Astrocyte (in vitro differentiated cells and primary cell): ENCODE results near the gene RAG1. TPM values are rescaled to one million over a fixed set of nuclear protein-coding genes. Genes with fewer than 3 reads are reported as not detected.

Source experiments
- DNase-seq: peaks from one replicate; pipeline ENCODE4 v3.0.0-alpha.2; 2010; ENCODE audit warnings: low read depth
- FAIRE-seq: peaks from 2 replicates; lab custom pipeline; 2011; peaks lifted over from hg19 to GRCh38; lab: Jason Lieb, UNC
- H2AFZ ChIP-seq: 2 replicates; pipeline ENCODE4 v1.6.0; 2012; ENCODE audit warnings: low read depth, low read length, inconsistent platforms
- H3K27ac ChIP-seq: 2 replicates; pipeline ENCODE4 v1.5.1; 2011; ENCODE audit warnings: low read depth, low read length, inconsistent platforms
- H3K27me3 ChIP-seq: 2 replicates; pipeline ENCODE4 v1.6.0; 2011; ENCODE audit warnings: low read length, inconsistent platforms; ENCODE audit not compliant: insufficient read depth
- H3K36me3 ChIP-seq: 2 replicates; pipeline ENCODE4 v1.5.1; 2011; ENCODE audit warnings: low read length, inconsistent platforms; ENCODE audit not compliant: insufficient read depth
- H3K4me1 ChIP-seq: 2 replicates; pipeline ENCODE4 v1.5.1; 2011; ENCODE audit warnings: low read length, inconsistent platforms; ENCODE audit not compliant: insufficient read depth
- H3K4me2 ChIP-seq: 2 replicates; pipeline ENCODE4 v1.6.0; 2012; ENCODE audit warnings: low read length, inconsistent platforms
- H3K4me3 ChIP-seq: 2 replicates; pipeline ENCODE4 v1.5.1; 2011; ENCODE audit warnings: low read depth, mild to moderate bottlenecking, low read length, inconsistent platforms; ENCODE audit not compliant: insufficient read depth
- H3K79me2 ChIP-seq: 2 replicates; pipeline ENCODE4 v1.6.0; 2012; ENCODE audit warnings: mild to moderate bottlenecking, low read length, inconsistent platforms; ENCODE audit not compliant: insufficient read depth
- H3K9ac ChIP-seq: 2 replicates; pipeline ENCODE4 v1.6.0; 2012; ENCODE audit warnings: mild to moderate bottlenecking, low read length, inconsistent platforms
- H3K9me3 ChIP-seq: 2 replicates; pipeline ENCODE4 v1.5.1; 2012; ENCODE audit warnings: low read depth, mild to moderate bottlenecking, low read length, inconsistent platforms; ENCODE audit not compliant: insufficient read depth
- H4K20me1 ChIP-seq: 2 replicates; pipeline ENCODE4 v1.6.0; 2012; ENCODE audit warnings: low read length, inconsistent platforms; ENCODE audit not compliant: insufficient read depth
- H3K27ac Mint-ChIP-seq: one replicate; pipeline ENCODE4 v1.8.0; 2021; ENCODE audit warnings: mild to moderate bottlenecking, mixed read lengths; ENCODE audit not compliant: unreplicated experiment
- H3K27me3 Mint-ChIP-seq: one replicate; pipeline ENCODE4 v1.8.0; 2021; ENCODE audit warnings: low read depth, mixed read lengths; ENCODE audit not compliant: unreplicated experiment
- H3K36me3 Mint-ChIP-seq: one replicate; pipeline ENCODE4 v1.8.0; 2021; ENCODE audit warnings: low read depth, mixed read lengths; ENCODE audit not compliant: unreplicated experiment
- H3K4me1 Mint-ChIP-seq: one replicate; pipeline ENCODE4 v1.8.0; 2021; ENCODE audit warnings: low read depth, mixed read lengths; ENCODE audit not compliant: unreplicated experiment
- H3K4me3 Mint-ChIP-seq: one replicate; pipeline ENCODE4 v1.8.0; 2021; ENCODE audit warnings: mild to moderate bottlenecking, moderate library complexity, mixed read lengths; ENCODE audit not compliant: unreplicated experiment
- H3K9me3 Mint-ChIP-seq: one replicate; pipeline ENCODE4 v1.8.0; 2021; ENCODE audit warnings: mild to moderate bottlenecking, mixed read lengths; ENCODE audit not compliant: unreplicated experiment
- CTCF ChIP-seq: IDR thresholded peaks from 2 replicates; pipeline ENCODE4 v1.5.1; 2011; ENCODE audit warnings: low read depth, mild to moderate bottlenecking, inconsistent platforms, low read length, moderate library complexity; ENCODE audit not compliant: insufficient read depth
- EZH2 ChIP-seq: IDR thresholded peaks from 2 replicates; pipeline ENCODE4 v1.6.1; 2012; ENCODE audit warnings: mild to moderate bottlenecking, low read length, inconsistent platforms; ENCODE audit not compliant: insufficient read depth
- total RNA-seq: library from RNA; stranded (reverse); gene quantifications from 2 replicates; pipeline ENCODE4 v1.2.1, GENCODE V29; 2021

RAG1 gene
- total RNA-seq, 1 donor from 2014 or later, result 3.2 TPM

GRCh38 chr11:36620246-36620645, 52.4 kb downstream of the RAG1 start:
- no peaks in the 10 kb centered on the region for H3K9me3 Mint-ChIP-seq

DNA sequence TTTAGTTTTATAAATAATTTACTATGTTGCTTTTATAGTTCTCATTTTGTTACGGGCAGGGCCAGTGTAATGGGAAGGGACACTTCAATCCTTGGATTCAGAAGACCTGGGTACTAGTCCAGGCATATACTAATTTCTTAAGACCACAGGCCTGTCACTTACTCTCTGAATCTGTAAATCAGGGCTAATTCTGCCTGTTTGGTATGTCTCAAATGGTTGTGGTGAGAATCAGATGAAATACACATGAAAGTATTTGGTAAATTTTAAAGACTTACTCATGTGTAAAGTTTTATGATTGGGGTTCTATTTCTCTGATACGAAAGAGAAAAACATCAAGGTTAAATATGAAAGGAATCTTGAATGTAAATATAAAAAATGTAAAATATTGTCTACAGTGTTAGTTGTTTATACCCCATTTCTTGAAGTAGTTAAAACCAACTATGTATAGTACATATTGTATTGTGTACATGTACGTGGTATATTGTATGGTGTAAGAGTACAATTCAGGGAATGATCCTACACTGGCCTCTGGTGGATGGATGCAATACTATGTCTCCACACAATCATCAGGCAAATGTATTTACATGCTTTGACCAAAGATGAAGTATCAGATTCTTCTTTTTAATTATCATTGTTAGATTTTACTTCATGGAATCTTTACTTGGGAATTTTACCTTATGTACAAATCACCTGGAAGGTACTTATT, 54.8 kb downstream of the RAG1 start:
- no peaks in the 10 kb centered on the region for H3K9me3 Mint-ChIP-seq
- H3K27ac Mint-ChIP-seq, result no peak overlapping the region
- no peaks in the 10 kb centered on the region for H3K27me3 Mint-ChIP-seq
- no peaks in the 10 kb centered on the region for H3K36me3 Mint-ChIP-seq
- TF ChIP-seq EZH2, result no peak
- peak; percentile 51 for TF ChIP-seq CTCF
- Histone ChIP-seq H4K20me1 (no peaks in the 10 kb centered on the region), H3K36me3 (no peaks in the 10 kb centered on the region), H3K27ac (no peak overlapping the region), H3K9me3 (no peaks in the 10 kb centered on the region), H3K4me2 (no peak overlapping the region), H3K79me2 (no peaks in the 10 kb centered on the region), H2AFZ (no peak overlapping the region), H3K4me1 (no peaks in the 10 kb centered on the region), H3K27me3 (no peaks in the 10 kb centered on the region), H3K4me3 (no peak overlapping the region), H3K9ac (no peak overlapping the region)
- H3K4me3 Mint-ChIP-seq, result no peak overlapping the region
- H3K4me1 Mint-ChIP-seq, result no peaks in the 10 kb centered on the region
- FAIRE-seq (no peak), DNase-seq (peak; percentile 52)

More at GRCh38 chr11:36620246-36620645, 52.4 kb downstream of the RAG1 start:
- Histone ChIP-seq H3K4me3 (no peak overlapping the region), H4K20me1 (no peaks in the 10 kb centered on the region), H2AFZ (no peak overlapping the region), H3K27me3 (no peaks in the 10 kb centered on the region), H3K9me3 (no peaks in the 10 kb centered on the region), H3K27ac (no peak overlapping the region), H3K36me3 (no peaks in the 10 kb centered on the region), H3K4me2 (no peak overlapping the region), H3K79me2 (no peaks in the 10 kb centered on the region), H3K9ac (no peak overlapping the region), H3K4me1 (no peaks in the 10 kb centered on the region)
- Mint-ChIP-seq H3K27ac (no peak overlapping the region), H3K27me3 (no peaks in the 10 kb centered on the region), H3K4me1 (no peaks in the 10 kb centered on the region), H3K4me3 (no peak overlapping the region), H3K36me3 (no peaks in the 10 kb centered on the region)
- TF ChIP-seq EZH2, result no peak
- no peak for TF ChIP-seq CTCF
- DNase-seq, result no peak
- no peak for FAIRE-seq

- H3K4me2 ChIP-seq, result no peak overlapping the region
- no peak for TF ChIP-seq CTCF
- H3K36me3 ChIP-seq, result no peaks in the 10 kb centered on the region
- H3K27me3 ChIP-seq, result no peaks in the 10 kb centered on the region
- no peak overlapping the region for H3K9ac ChIP-seq
- no peak overlapping the region for H2AFZ ChIP-seq
- H3K9me3 ChIP-seq, result no peaks in the 10 kb centered on the region
- no peak overlapping the region for H3K27ac Mint-ChIP-seq
- H3K4me3 Mint-ChIP-seq, result no peak overlapping the region
- no peaks in the 10 kb centered on the region for H3K79me2 ChIP-seq
- H3K9me3 Mint-ChIP-seq, result no peaks in the 10 kb centered on the region
- H3K4me1 ChIP-seq, result no peaks in the 10 kb centered on the region
- no peaks in the 10 kb centered on the region for H3K36me3 Mint-ChIP-seq
- no peaks in the 10 kb centered on the region for H3K27me3 Mint-ChIP-seq
- no peak for FAIRE-seq
- no peaks in the 10 kb centered on the region for H3K4me1 Mint-ChIP-seq
- H4K20me1 ChIP-seq, result no peaks in the 10 kb centered on the region
- DNase-seq, result no peak
- H3K4me3 ChIP-seq, result no peak overlapping the region
- H3K27ac ChIP-seq, result no peak overlapping the region
Measured at GRCh38 chr11:36623494-36623893, 55.7 kb downstream of the RAG1 start.
